Myocyte (in vitro differentiated cells): ENCODE data around the gene GPER1. TPM values are rescaled to one million over a fixed set of nuclear protein-coding genes. Genes with fewer than 3 reads are reported as not detected.
"Not testable (repeated sequence)": the region's sequence is repeated elsewhere in the genome, so short reads cannot be mapped to it uniquely, and the experiment has no call there.

ENCODE experiments used
- DNase-seq: peaks from one replicate; pipeline ENCODE4 v3.0.0-alpha.2; 2012; ENCODE audit warnings: low read depth
- polyA plus RNA-seq: library from polyadenylated mRNA; unstranded; fragments of >200 nt; gene quantifications from one replicate; pipeline ENCODE4 v1.2.1, GENCODE V29; 2012; ENCODE audit warnings: missing spikeins
- total RNA-seq: library from RNA; depleted of rRNA; stranded (reverse); fragments of >200 nt; gene quantifications from 2 replicates; pipeline ENCODE4 v1.2.3, GENCODE V29; 2014

The GPER1 gene
- total RNA-seq, result 1.1 and 1.6 TPM in 2 replicates
- polyA plus RNA-seq, result 2.6 TPM

DNA sequence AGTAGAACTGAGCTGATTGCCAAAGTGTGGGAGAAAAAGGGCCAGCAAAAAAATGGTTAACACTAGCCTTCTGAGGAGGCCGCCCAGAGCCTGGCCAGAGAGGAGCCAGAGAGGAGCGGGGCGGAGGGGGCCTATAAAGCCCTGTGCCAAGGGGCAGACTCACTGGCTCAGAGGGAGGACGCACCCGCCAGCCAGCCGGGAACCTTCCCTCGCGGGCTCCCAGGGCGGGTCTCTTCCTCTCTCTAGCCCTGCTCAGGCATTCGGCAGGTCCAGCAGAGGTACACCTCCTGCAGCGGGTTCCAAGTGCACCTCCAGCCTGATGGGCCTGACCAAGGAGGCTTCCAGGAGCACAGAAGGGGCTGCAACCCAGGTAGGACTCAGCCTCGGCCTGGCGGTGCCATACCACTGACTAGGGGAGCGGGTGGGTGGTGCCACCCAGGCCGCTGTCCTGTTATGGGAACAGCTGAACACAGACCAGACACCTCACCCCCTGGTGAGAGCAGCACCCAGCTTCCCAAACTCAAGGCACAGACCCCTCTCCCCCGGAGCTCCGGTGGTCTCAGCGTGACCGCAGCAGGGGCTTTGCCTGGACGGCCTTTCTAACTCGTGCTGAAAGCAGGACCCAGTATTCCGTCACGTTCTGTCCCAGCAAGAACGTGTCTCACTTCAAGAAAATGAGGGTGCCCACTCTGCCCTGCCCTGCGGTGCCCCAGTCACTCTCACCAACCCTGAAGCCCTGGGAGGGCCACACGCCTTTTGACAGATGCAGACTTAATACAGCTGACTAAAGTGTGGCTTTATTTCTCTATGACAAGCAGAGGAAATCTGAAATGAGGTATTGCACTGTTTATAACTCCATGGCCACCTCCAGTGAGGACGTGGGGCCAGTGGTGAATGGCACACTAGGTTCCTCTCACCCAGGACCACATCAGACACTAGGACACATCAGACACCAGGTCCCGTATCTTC, at the start of gene GPER1:
Gene GPER1 (plus strand): TSS at position 162 of the 969 bp plus-strand sequence. CDS start 3,616 bp downstream, outside the sequence.
- peak; percentile 62 for DNase-seq

DNA sequence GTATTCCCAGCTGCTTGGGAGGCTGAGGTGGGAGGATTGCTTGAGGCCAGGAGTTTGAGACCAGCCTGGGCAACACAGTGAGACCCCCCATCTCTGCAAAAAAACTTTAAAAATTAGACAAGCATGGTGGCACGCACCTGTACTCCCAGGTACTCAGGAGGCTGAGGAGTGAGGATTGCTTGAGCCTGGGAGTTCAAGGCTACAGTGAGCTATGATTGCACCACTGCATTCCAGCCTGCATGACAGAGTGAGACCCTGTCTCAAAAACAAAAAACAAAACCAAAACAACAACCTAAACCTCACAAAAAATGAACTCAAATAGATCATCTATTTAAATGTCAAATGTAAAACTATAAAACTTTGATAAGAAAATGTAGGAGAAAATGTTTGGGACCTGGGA, 47.7 kb upstream of the GPER1 start:
- DNase-seq, result not testable (repeated sequence)

- DNase-seq, result peak; percentile 98
Measured at GRCh38 chr7:1040790-1041189, 47.1 kb upstream of the GPER1 start.

GRCh38 chr7:1041551-1042491, 46.1 kb upstream of the GPER1 start:
- peak; percentile 30 for DNase-seq

GRCh38 chr7:1042492-1042833, 45.5 kb upstream of the GPER1 start:
- no peak for DNase-seq

- DNase-seq, result peak; percentile 18
Measured at GRCh38 chr7:1043552-1044188, 44.2 kb upstream of the GPER1 start.

GRCh38 chr7:1044189-1045068, 43.5 kb upstream of the GPER1 start, which contains the start of gene GPR146:
GPR146 (plus strand) TSS chr7:1044546; CDS start chr7:1057516, 12,970 bp downstream.
- DNase-seq, result peak; percentile 99

DNA sequence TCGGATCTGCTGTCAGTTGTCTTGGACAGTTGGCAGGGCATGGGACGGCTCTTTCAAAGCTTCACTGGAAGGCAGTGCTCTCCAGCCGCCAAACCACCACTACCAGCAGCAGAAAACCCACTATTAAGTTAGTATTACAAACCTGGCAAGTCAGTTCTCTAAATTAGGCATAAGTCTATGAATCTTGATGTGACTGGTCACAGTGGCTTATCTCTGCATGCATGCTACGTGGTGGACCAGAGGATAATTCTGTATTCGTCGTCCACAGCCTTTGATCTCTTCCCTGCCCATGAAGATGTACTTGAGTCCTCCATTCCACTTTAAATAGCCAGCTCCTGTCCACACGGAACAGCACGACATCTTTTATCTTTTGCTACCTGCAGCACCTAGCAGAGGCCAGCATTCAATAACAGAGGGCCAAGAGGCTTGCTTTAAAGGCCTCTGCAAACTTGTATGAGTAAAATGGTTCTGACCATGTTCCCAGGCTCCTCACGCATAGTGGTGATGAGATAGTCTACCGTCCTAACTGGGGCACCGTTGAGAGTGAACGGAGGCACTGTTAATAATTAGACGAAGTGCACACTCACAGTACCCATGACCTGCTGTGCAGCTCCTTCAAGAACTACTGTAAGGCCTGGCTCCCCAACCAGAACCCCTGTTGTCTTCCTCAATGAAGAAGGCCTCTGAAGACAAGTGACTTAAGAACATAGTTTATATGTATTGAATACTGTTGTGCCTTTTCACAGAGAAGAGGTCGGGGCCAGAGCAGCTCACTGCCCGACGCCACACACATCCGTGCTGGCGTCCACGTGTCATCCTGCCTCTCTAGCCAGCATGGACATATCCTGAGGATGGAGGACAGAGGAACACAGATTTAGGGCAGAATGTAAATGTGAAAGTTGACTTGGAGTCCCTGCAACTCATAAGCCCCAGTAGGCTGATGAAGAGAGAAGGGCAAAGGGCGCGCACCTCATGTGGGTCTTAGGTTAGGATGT, 42.5 kb upstream of the GPER1 start:
- DNase-seq, result no peak

- DNase-seq, result no peak
Measured at GRCh38 chr7:1046722-1047679, 40.9 kb upstream of the GPER1 start.

DNA sequence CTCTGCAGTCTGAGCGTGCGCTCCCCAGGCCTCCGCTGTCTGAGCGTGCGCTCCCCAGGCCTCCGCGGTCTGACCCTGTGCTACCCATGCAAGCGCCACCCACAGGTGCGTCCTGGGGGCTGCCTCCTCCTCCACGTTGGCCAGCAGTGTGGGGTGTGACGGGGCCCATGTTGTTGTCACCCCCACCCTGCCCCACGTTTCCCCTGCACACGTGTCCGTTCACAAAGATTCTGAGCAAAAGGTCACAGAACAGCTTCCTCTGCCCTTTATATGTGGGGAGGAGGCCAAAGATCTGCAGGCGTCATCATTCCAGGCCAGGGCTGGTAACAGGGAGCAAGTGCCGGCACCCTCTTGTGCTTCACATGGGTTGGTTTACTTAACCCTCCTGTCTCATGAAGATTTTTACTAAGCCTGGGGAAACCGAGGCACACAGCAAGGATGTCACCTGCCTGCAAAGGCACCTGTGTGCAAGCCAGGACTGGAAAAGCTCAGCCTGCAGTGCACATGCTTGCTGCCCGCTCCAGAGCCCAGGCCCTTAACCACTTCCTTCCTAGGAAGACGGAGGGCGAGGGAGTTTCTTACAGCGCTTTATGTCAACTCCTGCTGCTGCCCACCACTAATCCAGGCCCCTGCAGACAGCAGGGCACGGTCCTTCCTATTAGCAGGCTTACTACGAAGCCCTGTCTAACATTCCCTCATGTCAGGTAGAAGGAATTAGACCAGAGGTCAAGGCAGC, 38.7 kb upstream of the GPER1 start:
- no peak for DNase-seq

GRCh38 chr7:1049801-1050200, 38.1 kb upstream of the GPER1 start:
- DNase-seq, result no peak

GRCh38 chr7:1050254-1050906, 37.5 kb upstream of the GPER1 start:
- DNase-seq, result no peak

GRCh38 chr7:1050956-1051690, 36.8 kb upstream of the GPER1 start:
- DNase-seq, result no peak

DNA sequence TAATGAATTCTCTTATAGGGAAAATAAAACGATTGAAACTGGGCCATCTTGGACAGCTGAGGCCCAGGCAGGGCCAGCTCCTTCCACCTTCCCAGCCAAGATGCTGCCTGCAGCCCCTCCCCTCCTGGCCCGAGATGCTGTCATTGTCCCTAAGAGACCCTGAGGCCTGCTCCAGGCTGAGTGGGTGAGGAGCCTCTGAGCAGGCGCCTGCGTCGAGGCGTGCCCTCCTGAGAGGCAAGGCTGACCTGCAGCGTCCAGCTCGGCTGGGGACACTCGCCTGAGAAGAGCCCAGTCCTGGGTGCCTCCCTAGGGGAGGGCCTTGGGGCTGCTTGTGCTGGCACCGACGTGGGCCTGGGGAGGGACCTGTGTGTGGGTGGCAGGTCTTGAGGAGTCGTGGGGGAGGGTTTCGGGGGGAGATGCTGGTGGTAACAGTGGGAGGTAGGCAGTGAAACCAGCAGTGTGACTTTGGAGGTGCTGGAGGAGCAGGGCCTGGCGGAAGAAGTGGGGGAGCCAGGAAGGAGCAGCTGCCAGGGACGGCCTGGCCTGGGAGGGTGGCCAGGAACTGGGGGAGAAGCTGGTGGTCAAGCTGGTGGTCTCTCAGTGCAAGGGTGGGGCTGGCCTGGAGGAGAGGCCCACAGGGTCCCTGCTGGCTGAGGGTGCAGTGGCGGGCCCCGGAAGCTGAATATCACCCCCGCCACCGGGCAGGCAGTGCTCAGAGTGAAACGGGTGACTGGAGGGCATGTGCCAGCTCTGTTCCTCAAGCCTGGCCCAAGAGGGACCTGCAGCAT, 35.7 kb upstream of the GPER1 start:
- no peak for DNase-seq

GRCh38 chr7:1053002-1053411, 34.9 kb upstream of the GPER1 start:
- DNase-seq, result no peak
